ENCODE measurements around the gene ALDH1A3. TPM values are rescaled to one million over a fixed set of nuclear protein-coding genes. Genes with fewer than 3 reads are reported as not detected.

The ALDH1A3 gene
- total and polyA plus RNA-seq, 11 donors = 0.82 to 37.1 (median 4.7) TPM

- H3K27ac ChIP-seq = no peak overlapping the region
- DNase-seq = no peak
- ATAC-seq = peak in 2 of 4 donors; percentile 19 to 26
- H3K9me3 ChIP-seq = no peaks in the 10 kb centered on the region
- H3K27me3 ChIP-seq = peaks cover 9 to 67% (median 34%) of the 10 kb centered on the region in 9 donors
- H3K36me3 ChIP-seq = no peaks in the 10 kb centered on the region
- H3K4me1 ChIP-seq = peaks cover 0 to 21% (median 1%) of the 10 kb centered on the region in 12 donors
- WGBS, 4 donors = 3 to 7% (median 4%) methylated on average over 18 to 62 of the region's 62 CpGs
- intact Hi-C loops (cut with DNase I) = loop anchor here in 1 of 10 donors (5.0 kb wide), 1 partner anchor 207 kb away; no protein-coding TSS in a partner anchor
- TF ChIP-seq POLR2A (IDR thresholded peaks at IDR 0.05) = no peak
- no peak for TF ChIP-seq CTCF (IDR thresholded peaks at IDR 0.05)
- peak overlapping the region in 11 of 12 donors; percentile 14 to 65 (median 53) for H3K4me3 ChIP-seq
Observed at GRCh38 chr15:100879061-100879463, 569 bp upstream of the ALDH1A3 start.

- peak in 1 of 4 donors; percentile 6 for ATAC-seq
- Histone ChIP-seq H3K27ac (peak overlapping the region in 1 of 12 donors; percentile 40), H3K4me1 (peaks cover 0 to 21% (median 1%) of the 10 kb centered on the region in 12 donors), H3K9me3 (no peaks in the 10 kb centered on the region), H3K4me3 (peak overlapping the region; percentile 18 to 65 (median 53)), H3K36me3 (no peaks in the 10 kb centered on the region), H3K27me3 (peaks cover 9 to 78% (median 37%) of the 10 kb centered on the region in 9 donors)
- intact Hi-C loops (cut with DNase I) = no loop called here
- WGBS, 4 donors = 7 to 43% (median 18%) methylated on average over 27 to 80 of the region's 80 CpGs
- no peak for DNase-seq
- TF ChIP-seq CTCF (IDR thresholded peaks at IDR 0.05) (no peak), POLR2A (IDR thresholded peaks at IDR 0.05) (no peak)
Observed at GRCh38 chr15:100880139-100880896, 687 bp downstream of the ALDH1A3 start.

GRCh38 chr15:100880897-100881242, 1.2 kb downstream of the ALDH1A3 start:
- no peak for ATAC-seq
- intact Hi-C loops (cut with DNase I) = no loop called here
- Histone ChIP-seq H3K27ac (no peak overlapping the region), H3K27me3 (peaks cover 9 to 79% (median 37%) of the 10 kb centered on the region in 9 donors), H3K4me1 (peaks cover 0 to 21% (median 1%) of the 10 kb centered on the region in 12 donors), H3K36me3 (no peaks in the 10 kb centered on the region), H3K9me3 (no peaks in the 10 kb centered on the region), H3K4me3 (peak overlapping the region in 7 of 12 donors; percentile 53 to 65 (median 56))
- WGBS, 4 donors = 51 to 71% (median 66%) methylated on average over 10 of the region's 10 CpGs
- DNase-seq = no peak
- TF ChIP-seq POLR2A (IDR thresholded peaks at IDR 0.05) = no peak
- no peak for TF ChIP-seq CTCF (IDR thresholded peaks at IDR 0.05)

GRCh38 chr15:100881573-100882336, 2.1 kb downstream of the ALDH1A3 start:
- Histone ChIP-seq H3K4me3 (no peak overlapping the region), H3K27ac (no peak overlapping the region), H3K9me3 (no peaks in the 10 kb centered on the region), H3K4me1 (peaks cover 0 to 21% (median 1%) of the 10 kb centered on the region in 12 donors), H3K36me3 (no peaks in the 10 kb centered on the region), H3K27me3 (peaks cover 9 to 81% (median 41%) of the 10 kb centered on the region in 9 donors)
- no peak for TF ChIP-seq CTCF (IDR thresholded peaks at IDR 0.05)
- no peak for TF ChIP-seq POLR2A (IDR thresholded peaks at IDR 0.05)
- DNase-seq (no peak), ATAC-seq (no peak)
- intact Hi-C loops (cut with DNase I) = no loop called here
- WGBS, 4 donors = 86 to 94% (median 90%) methylated on average over 14 of the region's 14 CpGs
